ENCODE data around the gene SREBF2. TPM values are rescaled to one million over a fixed set of nuclear protein-coding genes. Genes with fewer than 3 reads are reported as not detected.
A peak's percentile ranks its signal among the peaks of the same experiment; 100 is the strongest.

SREBF2 gene
- total and polyA plus RNA-seq, 2 donors (not counting 1 experiment from before 2014, with no cell fraction given): 116 to 287 TPM

DNA sequence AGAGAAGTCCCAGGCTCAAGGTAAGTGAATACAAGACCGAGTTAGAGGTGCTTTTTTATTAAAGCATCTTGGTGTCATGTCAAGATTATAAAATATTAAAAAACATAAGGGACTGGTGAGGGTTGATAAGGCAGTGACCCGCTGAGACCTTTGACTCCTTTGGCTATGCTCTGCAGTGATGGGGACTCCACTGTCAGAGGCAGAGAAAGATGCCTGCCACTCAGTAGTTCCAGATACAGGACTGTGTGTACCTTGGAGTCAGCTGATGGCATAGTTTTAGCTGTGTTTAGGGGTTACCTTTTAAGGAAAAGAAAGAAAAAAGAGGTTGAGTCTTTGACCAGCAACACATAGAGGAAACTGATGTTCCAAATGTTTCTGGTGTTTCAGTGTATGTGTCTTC is 41.2 kb downstream of the SREBF2 start:
- POLR2A ChIA-PET: no interaction called here

DNA sequence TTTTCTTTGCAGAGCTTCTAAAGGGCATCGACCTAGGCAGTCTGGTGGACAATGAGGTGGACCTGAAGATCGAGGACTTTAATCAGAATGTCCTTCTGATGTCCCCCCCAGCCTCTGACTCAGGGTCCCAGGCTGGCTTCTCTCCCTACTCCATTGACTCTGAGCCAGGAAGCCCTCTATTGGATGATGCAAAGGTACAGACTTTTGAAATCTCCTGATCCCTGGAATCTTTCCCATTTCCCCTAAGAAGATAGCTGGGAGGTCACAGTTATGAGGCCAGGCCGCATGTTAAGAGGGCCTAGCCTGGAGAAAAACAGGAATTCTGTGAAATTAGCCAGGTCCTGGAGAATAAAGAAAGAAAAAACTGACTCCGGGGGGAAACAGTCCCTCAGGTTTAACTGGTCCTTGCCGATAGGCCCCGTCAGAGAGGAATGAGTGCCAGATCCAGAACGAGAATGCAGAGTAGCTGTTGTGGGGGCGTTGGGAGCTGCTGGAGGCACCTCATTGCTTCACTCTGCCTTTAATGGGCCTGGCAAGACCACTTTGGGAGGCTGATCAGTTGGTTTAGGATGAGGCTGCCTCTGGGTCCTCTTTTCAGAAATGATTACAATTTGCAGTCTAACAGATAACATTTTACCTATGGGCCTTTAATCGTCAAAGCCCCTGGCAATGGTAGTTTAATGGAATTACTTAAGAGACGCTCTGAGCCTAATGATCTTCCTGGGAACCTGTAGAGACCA is 42.8 kb downstream of the SREBF2 start:
- DNase-seq: no peak
- no peak overlapping the region for H3K27ac ChIP-seq (ENCODE audit: low read length in 2 of 2)
- ChIA-PET CTCF (no interaction called here), POLR2A (interaction anchor here (1.0 to 1.1 kb wide), 2 partner anchors 33 to 44 kb away, joined by 3 to 4 read pairs; no protein-coding TSS in a partner anchor)
- no peaks in the 10 kb centered on the region for H3K9me3 ChIP-seq (ENCODE audit: control extremely low read depth in 1 of 3, control insufficient read depth in 2 of 3, insufficient read depth in 1 of 3, low read length in 2 of 3)
- H2AFZ ChIP-seq (ENCODE audit: insufficient read depth, low read depth, low read length, poor library complexity, severe bottlenecking): no peak overlapping the region
- intact Hi-C loops (cut with micrococcal nuclease): no loop called here
- H3K4me3 ChIP-seq (ENCODE audit: control extremely low read depth in 1 of 5, extremely low read depth in 1 of 5, insufficient read depth in 1 of 5, low read depth in 2 of 5, low read length in 4 of 5): no peak overlapping the region
- Mint-ChIP-seq H3K9me3 (ENCODE audit: insufficient read depth) (no peaks in the 10 kb centered on the region), H3K4me3 (no peak overlapping the region), H3K4me1 (peaks cover 21% of the 10 kb centered on the region), H3K27me3 (no peaks in the 10 kb centered on the region), H3K27ac (peak overlapping the region; percentile 32)
- ATAC-seq (ENCODE audit: low read depth): no peak
- TF ChIP-seq, protein P1, sequence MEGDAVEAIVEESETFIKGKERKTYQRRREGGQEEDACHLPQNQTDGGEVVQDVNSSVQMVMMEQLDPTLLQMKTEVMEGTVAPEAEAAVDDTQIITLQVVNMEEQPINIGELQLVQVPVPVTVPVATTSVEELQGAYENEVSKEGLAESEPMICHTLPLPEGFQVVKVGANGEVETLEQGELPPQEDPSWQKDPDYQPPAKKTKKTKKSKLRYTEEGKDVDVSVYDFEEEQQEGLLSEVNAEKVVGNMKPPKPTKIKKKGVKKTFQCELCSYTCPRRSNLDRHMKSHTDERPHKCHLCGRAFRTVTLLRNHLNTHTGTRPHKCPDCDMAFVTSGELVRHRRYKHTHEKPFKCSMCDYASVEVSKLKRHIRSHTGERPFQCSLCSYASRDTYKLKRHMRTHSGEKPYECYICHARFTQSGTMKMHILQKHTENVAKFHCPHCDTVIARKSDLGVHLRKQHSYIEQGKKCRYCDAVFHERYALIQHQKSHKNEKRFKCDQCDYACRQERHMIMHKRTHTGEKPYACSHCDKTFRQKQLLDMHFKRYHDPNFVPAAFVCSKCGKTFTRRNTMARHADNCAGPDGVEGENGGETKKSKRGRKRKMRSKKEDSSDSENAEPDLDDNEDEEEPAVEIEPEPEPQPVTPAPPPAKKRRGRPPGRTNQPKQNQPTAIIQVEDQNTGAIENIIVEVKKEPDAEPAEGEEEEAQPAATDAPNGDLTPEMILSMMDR (IDR thresholded peaks at IDR 0.05): no peak
- TF ChIP-seq EZH2 (IDR thresholded peaks at IDR 0.05; ENCODE audit: borderline replicate concordance, insufficient read depth, low read depth, low read length, poor library complexity, severe bottlenecking): no peak
- no peaks in the 10 kb centered on the region for H3K27me3 ChIP-seq (replicated peaks in 1 of 4; ENCODE audit: control extremely low read depth in 1 of 4, control insufficient read depth in 3 of 4, insufficient read depth in 4 of 4, low read length in 3 of 4)
- H3K4me2 ChIP-seq (replicated peaks; ENCODE audit: low read depth, low read length, poor library complexity, severe bottlenecking): no peak overlapping the region
- WGBS (ENCODE audit: insufficient coverage): 96% methylated on average over 8 of the region's 10 CpGs
- peaks cover 0 to 86% of the 10 kb centered on the region in 2 experiments for H3K36me3 ChIP-seq (replicated peaks in 1 of 2; ENCODE audit: control extremely low read depth in 1 of 2, control insufficient read depth in 1 of 2, extremely low read depth in 1 of 2, insufficient read depth in 2 of 2, low read length in 1 of 2)
- no peak overlapping the region for H3K9ac ChIP-seq (ENCODE audit: low read length)
- H4K20me1 ChIP-seq (ENCODE audit: control insufficient read depth, insufficient read depth, low read length, poor library complexity, severe bottlenecking): no peaks in the 10 kb centered on the region
- H3K4me1 ChIP-seq (ENCODE audit: control insufficient read depth in 2 of 2, insufficient read depth in 2 of 2, low read length in 2 of 2): peaks cover 5 to 18% of the 10 kb centered on the region in 2 donors
- peaks cover 65% of the 10 kb centered on the region for H3K79me2 ChIP-seq (ENCODE audit: control insufficient read depth, insufficient read depth, low read length)

More for the DNA sequence above, 41.2 kb downstream of the SREBF2 start:
- Histone ChIP-seq H3K4me2 (replicated peaks; ENCODE audit: low read depth, low read length, poor library complexity, severe bottlenecking) (no peak overlapping the region), H3K4me3 (ENCODE audit: control extremely low read depth in 1 of 5, extremely low read depth in 1 of 5, insufficient read depth in 1 of 5, low read depth in 2 of 5, low read length in 4 of 5) (no peak overlapping the region), H3K4me1 (ENCODE audit: control insufficient read depth in 2 of 2, insufficient read depth in 2 of 2, low read length in 2 of 2) (peaks cover 5 to 18% of the 10 kb centered on the region in 2 donors), H4K20me1 (ENCODE audit: control insufficient read depth, insufficient read depth, low read length, poor library complexity, severe bottlenecking) (no peaks in the 10 kb centered on the region), H3K9ac (ENCODE audit: low read length) (no peak overlapping the region), H3K27me3 (replicated peaks in 1 of 4; ENCODE audit: control extremely low read depth in 1 of 4, control insufficient read depth in 3 of 4, insufficient read depth in 4 of 4, low read length in 3 of 4) (no peaks in the 10 kb centered on the region), H3K36me3 (replicated peaks in 1 of 2; ENCODE audit: control extremely low read depth in 1 of 2, control insufficient read depth in 1 of 2, extremely low read depth in 1 of 2, insufficient read depth in 2 of 2, low read length in 1 of 2) (peaks cover 0 to 83% of the 10 kb centered on the region in 2 experiments), H3K9me3 (ENCODE audit: control extremely low read depth in 1 of 3, control insufficient read depth in 2 of 3, insufficient read depth in 1 of 3, low read length in 2 of 3) (no peaks in the 10 kb centered on the region), H3K79me2 (ENCODE audit: control insufficient read depth, insufficient read depth, low read length) (peaks cover 77% of the 10 kb centered on the region), H3K27ac (ENCODE audit: low read length in 2 of 2) (peak overlapping the region in 1 of 2 donors; percentile 31), H2AFZ (ENCODE audit: insufficient read depth, low read depth, low read length, poor library complexity, severe bottlenecking) (no peak overlapping the region)
- no peaks in the 10 kb centered on the region for H3K27me3 Mint-ChIP-seq
- ATAC-seq (ENCODE audit: low read depth) (no peak), DNase-seq (no peak)
- H3K27ac Mint-ChIP-seq: no peak overlapping the region
- CTCF ChIA-PET: interaction anchor here (1.2 kb wide), 1 partner anchor 127 kb away, joined by 3 read pairs; no protein-coding TSS in a partner anchor
- intact Hi-C loops (cut with micrococcal nuclease): no loop called here
- H3K9me3 Mint-ChIP-seq (ENCODE audit: insufficient read depth): no peaks in the 10 kb centered on the region
- TF ChIP-seq EZH2 (IDR thresholded peaks at IDR 0.05; ENCODE audit: borderline replicate concordance, insufficient read depth, low read depth, low read length, poor library complexity, severe bottlenecking): no peak
- TF ChIP-seq, protein P1 (IDR thresholded peaks at IDR 0.05): no peak
- peaks cover 19% of the 10 kb centered on the region for H3K4me1 Mint-ChIP-seq
- no peak overlapping the region for H3K4me3 Mint-ChIP-seq
- WGBS (ENCODE audit: insufficient coverage): 100% methylated on average over 1 of the region's 2 CpGs
